HG03469 (cell line): ENCODE measurements around the gene GP9.
"Not testable (repeated sequence)": the region's sequence is repeated elsewhere in the genome, so short reads cannot be mapped to it uniquely, and the experiment has no call there.

ENCODE experiments used
- ATAC-seq: cut with Tn5 transposase; IDR thresholded peaks from one replicate; pipeline ENCODE4 v1.9.1; 2021; ENCODE audit warnings: mild to moderate bottlenecking, moderate library complexity, moderate number of reproducible peaks; ENCODE audit not compliant: unreplicated experiment

GP9 gene

DNA sequence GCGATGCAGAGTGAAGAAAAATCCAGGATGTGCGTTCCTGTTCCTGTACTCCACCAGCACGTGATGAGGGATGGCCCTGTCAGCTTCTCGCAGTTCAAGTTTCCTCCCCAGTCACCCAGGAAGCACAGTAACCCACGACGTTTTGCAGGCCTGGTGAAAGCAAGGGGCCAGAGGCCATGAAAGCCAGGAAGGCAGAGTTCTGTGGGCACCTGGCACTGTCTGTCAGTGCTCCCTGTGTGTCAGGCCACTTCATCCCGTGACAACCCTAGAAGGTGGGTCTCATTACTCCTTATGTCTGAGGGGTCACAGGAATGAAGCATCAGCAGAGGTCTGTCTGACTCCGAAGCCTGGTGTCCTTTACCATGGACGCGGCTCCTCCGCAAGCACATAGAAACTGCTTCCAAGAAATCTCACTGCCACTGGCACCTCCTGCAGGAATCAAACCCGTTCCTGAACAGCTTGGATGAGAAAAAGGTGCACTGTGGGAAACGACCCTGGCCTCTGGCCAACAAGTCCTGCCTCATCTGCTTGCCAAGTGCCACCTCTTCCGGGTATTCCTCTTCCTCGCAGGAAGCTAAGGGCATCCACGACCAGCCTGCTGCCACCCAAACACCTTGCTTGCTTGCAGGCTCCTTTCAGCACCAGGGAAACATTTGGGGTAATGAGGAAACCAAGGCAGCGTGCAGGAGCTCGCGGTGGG, 46.4 kb downstream of the GP9 start:
- no peak for ATAC-seq

- ATAC-seq, result no peak
These were observed 47.2 kb downstream of the GP9 start for GRCh38 chr3:129107793-129108192.

GRCh38 chr3:129111076-129111780, 50.6 kb downstream of the GP9 start:
- ATAC-seq, result not testable (repeated sequence)
